Activated naive CD4-positive, alpha-beta T cell treated with anti-CD3 and anti-CD28 coated beads for 36 hours (primary cell): ENCODE measurements around the gene VWA3A. TPM values are rescaled to one million over a fixed set of nuclear protein-coding genes. Genes with fewer than 3 reads are reported as not detected.
"Not testable (repeated sequence)": the region's sequence is repeated elsewhere in the genome, so short reads cannot be mapped to it uniquely, and the experiment has no call there.

Experiments
- CTCF ChIA-PET: fragments of 350-600 bp; sonication (Branson Sonifier 250); formaldehyde crosslinking; loops from one replicate; lab custom pipeline; 2021; ENCODE audit warnings: antibody characterized with exemption; lab: Charles Lee
- DNase-seq: peaks from one replicate; pipeline ENCODE4 v3.0.0-alpha.2; 2020
- H3K27ac Mint-ChIP-seq: one replicate; pipeline ENCODE4 v1.8.0; 2021; ENCODE audit warnings: mild to moderate bottlenecking, mixed read lengths
- H3K27me3 Mint-ChIP-seq: one replicate; pipeline ENCODE4 v1.8.0; 2021; ENCODE audit warnings: low read depth, mixed read lengths
- H3K36me3 Mint-ChIP-seq: one replicate; pipeline ENCODE4 v1.8.0; 2021; ENCODE audit warnings: low read depth, mixed read lengths
- H3K4me1 Mint-ChIP-seq: one replicate; pipeline ENCODE4 v1.8.0; 2021; ENCODE audit warnings: low read depth, mixed read lengths
- H3K4me3 Mint-ChIP-seq: one replicate; pipeline ENCODE4 v1.8.0; 2021; ENCODE audit warnings: mild to moderate bottlenecking, moderate library complexity, mixed read lengths
- H3K9me3 Mint-ChIP-seq: one replicate; pipeline ENCODE4 v1.8.0; 2021; ENCODE audit warnings: mixed read lengths
- intact Hi-C: fragments of 100-400 bp; cut with micrococcal nuclease; formaldehyde crosslinking; loops from one replicate; pipeline ENCODE4 v1.15.1; 2023
- total RNA-seq, 2 experiments: library from RNA; stranded (reverse); gene quantifications; one replicate each; pipeline ENCODE4 v1.2.3, GENCODE V29; 2021

The VWA3A gene, protein sequence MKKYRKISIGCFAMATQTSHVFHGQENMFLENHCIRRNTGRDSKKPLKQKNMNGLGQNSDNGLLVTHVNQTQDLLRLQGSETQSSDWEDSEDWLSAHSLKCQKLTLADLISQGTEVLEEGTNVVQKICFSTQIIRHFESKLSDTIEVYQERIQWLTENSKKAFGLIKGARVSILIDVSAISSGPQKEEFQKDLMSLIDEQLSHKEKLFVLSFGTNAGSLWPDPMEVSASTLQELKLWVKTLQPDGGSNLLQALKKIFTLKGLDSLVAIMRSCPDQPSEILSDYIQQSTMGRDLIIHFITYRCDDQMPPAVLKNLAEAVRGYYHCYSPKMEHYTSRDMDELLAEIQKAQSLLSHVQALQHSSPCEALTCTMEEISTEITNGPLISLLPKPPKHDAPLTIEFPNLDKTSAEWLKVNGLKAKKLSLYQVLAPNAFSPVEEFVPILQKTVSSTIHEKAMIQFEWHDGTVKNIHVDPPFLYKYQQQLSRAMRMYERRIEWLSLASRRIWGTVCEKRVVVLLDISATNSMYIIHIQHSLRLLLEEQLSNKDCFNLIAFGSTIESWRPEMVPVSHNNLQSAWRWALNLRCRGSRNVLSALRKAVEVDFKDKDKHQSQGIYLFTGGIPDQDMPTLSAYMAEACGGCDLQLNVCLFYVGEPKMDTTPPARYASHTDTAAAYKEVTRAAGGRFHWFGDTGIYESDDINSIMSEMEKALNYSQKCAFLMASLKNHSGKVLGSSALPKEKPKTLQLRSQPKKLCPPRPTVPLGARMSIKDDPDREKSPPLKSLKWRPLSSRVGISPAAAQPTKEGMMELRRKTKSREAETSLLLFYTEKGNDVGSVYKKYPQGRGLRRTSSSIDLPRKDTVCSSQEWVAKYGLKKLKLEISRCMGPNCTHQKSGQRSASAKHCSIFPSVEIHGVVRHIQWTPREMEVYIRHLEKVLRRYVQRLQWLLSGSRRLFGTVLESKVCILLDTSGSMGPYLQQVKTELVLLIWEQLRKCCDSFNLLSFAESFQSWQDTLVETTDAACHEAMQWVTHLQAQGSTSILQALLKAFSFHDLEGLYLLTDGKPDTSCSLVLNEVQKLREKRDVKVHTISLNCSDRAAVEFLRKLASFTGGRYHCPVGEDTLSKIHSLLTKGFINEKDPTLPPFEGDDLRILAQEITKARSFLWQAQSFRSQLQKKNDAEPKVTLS
- total RNA-seq, result not detected

DNA sequence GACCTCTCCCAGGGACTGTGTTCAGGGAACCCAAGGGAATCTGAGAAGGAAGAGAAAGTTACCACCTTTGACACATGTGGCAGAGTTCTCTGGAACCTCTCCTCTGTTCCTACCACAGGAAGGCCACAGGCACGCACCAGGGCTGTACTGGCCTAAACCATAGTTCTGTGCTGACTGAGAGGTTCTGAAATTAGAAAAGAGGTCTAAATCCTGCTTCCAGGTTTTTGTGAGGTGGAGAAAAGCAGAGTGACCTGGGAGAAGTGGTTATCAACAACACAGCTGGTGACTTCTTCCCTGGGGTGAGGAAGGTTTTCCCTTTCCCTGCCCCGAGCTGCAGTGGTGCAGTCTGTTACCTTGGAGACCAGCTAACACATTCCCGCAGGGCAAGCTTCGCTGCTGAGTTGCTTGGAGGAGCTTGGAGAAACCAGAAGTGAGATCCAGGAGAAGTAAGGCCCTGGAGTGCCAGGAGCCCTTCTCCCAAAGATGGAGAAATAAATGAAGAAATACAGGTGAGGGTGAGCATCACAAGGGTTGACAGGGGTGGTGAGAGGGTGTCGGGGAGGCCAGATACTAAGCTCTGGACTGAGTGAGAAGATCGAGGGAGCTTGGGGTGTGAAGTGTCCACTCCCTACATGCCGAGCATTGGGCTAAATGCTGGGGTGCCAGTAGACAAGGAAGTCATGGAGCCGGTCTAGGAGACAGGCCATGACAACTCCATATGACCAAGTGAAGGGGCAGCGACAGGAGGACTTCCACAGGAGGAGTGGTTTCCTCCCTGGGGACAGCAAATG, at the start of gene VWA3A:
Gene VWA3A (plus strand): TSS at position 399 of the 791 bp plus-strand sequence. CDS start 97 bp downstream, at position 496.
- Mint-ChIP-seq H3K27ac (no peak within 1 kb of the TSS), H3K27me3 (peaks cover 2% of the 10 kb centered on the region), H3K36me3 (no peaks in the 10 kb centered on the region), H3K9me3 (no peaks in the 10 kb centered on the region), H3K4me3 (no peak within 1 kb of the TSS), H3K4me1 (no peaks in the 10 kb centered on the region)
- intact Hi-C loops, result no loop called here
- CTCF ChIA-PET, result interaction anchor here (1.2 to 1.8 kb wide), 3 partner anchors 15 to 96 kb away, joined by 3 to 4 read pairs (median 3); no protein-coding TSS in a partner anchor
- no peak for DNase-seq

DNA sequence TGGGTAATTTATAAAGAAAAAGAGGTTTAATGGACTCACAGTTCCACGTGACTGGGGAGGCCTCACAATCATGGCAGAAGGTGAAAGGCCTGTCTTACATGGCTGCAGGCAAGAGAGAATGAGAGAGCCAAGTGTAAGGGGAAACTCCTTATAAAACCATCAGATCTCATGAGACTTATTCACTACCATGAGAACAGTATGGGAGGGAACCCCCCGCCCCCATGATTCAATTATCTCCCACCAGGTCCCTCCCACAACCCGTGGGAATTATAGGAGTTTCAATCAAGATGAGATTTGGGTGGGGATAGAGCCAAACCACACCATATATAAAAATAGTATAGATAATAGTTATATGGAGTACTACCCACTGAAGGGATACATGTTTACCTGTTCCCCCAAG, 48.5 kb upstream of the VWA3A start:
- H3K9me3 Mint-ChIP-seq, H3K27ac Mint-ChIP-seq, H3K4me3 Mint-ChIP-seq, DNase-seq, H3K36me3 Mint-ChIP-seq, intact Hi-C loops, H3K27me3 Mint-ChIP-seq, CTCF ChIA-PET, H3K4me1 Mint-ChIP-seq: not testable (repeated sequence)

DNA sequence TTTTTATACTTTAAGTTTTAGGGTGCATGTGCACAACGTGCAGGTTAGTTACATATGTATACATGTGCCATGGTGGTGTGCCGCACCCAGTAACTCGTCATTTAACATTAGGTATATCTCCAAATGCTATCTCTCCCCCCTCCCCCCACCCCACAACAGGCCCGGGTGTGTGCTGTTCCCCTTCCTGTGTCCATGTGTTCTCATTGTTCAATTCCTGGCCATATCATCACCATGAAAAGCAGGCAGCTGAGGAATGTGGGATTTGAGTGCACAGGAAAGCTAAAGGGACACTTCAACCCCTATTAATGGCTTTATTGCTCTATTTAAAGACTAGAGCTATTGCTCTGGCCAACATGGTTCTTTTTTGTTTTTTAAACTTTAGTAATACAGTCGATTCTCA, 46.5 kb upstream of the VWA3A start:
- H3K27ac Mint-ChIP-seq, H3K9me3 Mint-ChIP-seq, H3K27me3 Mint-ChIP-seq, intact Hi-C loops, H3K4me1 Mint-ChIP-seq, DNase-seq, H3K36me3 Mint-ChIP-seq, H3K4me3 Mint-ChIP-seq, CTCF ChIA-PET: not testable (repeated sequence)

DNA sequence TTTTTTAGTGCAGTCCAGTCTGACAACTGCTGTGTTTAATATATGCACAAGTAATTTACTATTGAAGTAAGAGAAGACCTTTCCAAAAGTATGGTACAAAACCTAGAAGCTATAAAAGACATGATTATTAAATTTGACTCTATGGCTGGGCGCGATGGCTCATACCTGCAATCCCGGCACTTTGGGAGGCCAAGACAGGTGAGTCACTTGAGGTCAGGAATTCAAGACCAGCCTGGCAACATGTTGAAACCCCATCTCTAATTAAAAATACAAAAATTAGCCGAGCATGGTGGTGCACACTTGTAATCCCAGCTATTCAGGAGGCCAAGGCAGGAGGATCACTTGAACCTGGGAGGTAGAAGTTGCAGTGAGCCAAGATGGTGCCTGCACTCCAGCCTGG, 41.4 kb upstream of the VWA3A start:
- CTCF ChIA-PET, result interaction anchor here (0.7 to 2.7 kb wide), 2 partner anchors 27 to 1221 kb away, joined by 4 to 10 read pairs; no protein-coding TSS in a partner anchor
- Mint-ChIP-seq H3K4me1 (peaks cover 26% of the 10 kb centered on the region), H3K36me3 (peaks cover 1% of the 10 kb centered on the region), H3K27ac (no peak overlapping the region), H3K9me3 (no peaks in the 10 kb centered on the region), H3K4me3 (no peak overlapping the region), H3K27me3 (no peaks in the 10 kb centered on the region)
- intact Hi-C loops, result no loop called here
- no peak for DNase-seq

DNA sequence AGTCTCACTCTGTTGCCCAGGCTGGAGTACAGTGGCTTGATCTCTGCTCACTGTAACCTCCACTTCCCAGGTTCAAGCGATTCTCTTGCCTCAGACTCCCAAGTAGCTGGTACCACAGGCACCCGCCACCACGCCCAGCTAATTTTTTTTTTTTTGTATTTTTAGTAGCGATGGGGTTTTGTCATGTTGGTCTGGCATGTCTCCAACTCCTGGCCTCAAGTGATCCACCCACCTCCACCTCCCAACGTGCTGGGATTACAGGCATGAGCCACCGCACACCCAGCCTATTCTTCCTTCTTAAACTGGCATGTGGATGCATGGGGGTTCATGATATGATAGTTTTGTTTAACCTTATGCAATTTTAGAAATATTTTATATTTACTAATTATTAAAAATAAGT, 39.4 kb upstream of the VWA3A start:
- DNase-seq, result no peak
- no peaks in the 10 kb centered on the region for H3K27me3 Mint-ChIP-seq
- CTCF ChIA-PET, result interaction anchor here (1.5 kb wide), 1 partner anchor 25 kb away, joined by 3 read pairs; no protein-coding TSS in a partner anchor
- H3K9me3 Mint-ChIP-seq, result no peaks in the 10 kb centered on the region
- H3K36me3 Mint-ChIP-seq, result peaks cover 4% of the 10 kb centered on the region
- no peak overlapping the region for H3K4me3 Mint-ChIP-seq
- no peak overlapping the region for H3K27ac Mint-ChIP-seq
- intact Hi-C loops, result no loop called here
- H3K4me1 Mint-ChIP-seq, result peaks cover 26% of the 10 kb centered on the region

DNA sequence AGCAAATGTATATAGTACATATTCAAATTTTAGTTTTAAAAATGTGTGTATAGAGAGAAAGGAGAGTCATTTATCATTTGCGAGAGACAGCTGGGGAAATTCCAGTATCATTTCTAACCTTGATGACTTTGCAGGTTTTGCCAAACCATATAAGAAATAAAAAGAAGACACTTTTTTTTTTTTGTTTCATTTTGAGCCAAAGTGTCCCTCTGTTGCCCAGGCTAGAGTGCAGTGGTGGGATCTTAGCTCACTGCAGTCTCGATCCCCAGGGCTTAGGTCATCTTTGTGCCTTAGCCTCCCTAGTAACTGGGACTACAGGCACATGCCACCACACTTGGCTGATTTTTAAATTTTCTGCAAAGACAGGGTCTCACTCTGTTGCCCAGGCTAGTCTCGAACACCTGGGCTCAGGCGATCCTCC, 38.4 kb upstream of the VWA3A start:
- peaks cover 1% of the 10 kb centered on the region for H3K9me3 Mint-ChIP-seq
- CTCF ChIA-PET, result interaction anchor here (0.6 to 1.5 kb wide), 2 partner anchors 24 to 132 kb away, joined by 3 to 4 read pairs; no protein-coding TSS in a partner anchor
- no peak overlapping the region for H3K27ac Mint-ChIP-seq
- peaks cover 9% of the 10 kb centered on the region for H3K36me3 Mint-ChIP-seq
- no peaks in the 10 kb centered on the region for H3K27me3 Mint-ChIP-seq
- peaks cover 32% of the 10 kb centered on the region for H3K4me1 Mint-ChIP-seq
- no peak overlapping the region for H3K4me3 Mint-ChIP-seq
- intact Hi-C loops, result no loop called here
- DNase-seq, result peak; percentile 17

DNA sequence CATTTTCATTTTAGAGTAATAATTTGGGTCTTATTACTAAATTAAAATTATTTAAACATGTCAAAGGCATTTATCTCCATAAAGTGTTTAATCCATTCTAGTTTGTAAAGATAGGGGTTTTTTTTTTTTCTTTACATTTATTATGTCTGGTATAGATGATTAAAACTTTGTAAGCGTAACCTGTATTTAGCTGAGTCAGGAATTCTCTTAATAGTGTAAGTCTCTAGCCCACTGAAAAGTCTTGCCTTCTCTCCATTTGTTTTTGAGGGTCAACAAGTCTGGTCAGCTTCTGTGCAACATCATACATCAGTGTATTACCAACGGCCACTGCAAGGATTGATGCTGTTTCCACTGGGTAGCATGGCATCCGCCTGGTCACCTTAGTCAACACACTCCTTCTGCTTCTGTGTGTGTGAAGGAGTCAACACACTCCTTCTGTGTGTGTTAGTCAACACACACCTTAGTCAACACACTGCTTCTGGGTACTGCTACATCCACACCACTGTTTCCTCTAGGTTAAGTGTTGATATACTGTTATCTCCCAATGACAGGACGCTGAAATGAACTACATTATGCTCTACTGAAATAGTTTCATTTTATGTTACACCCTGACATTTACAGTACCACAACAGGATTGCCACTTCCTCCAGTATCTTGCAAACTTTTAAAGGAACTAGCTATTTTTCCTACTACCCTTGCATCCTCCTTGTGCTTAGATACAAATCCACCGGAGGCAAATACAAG, 37.3 kb upstream of the VWA3A start:
- intact Hi-C loops, result no loop called here
- DNase-seq, result peak; percentile 17
- no peaks in the 10 kb centered on the region for H3K27me3 Mint-ChIP-seq
- H3K27ac Mint-ChIP-seq, result no peak overlapping the region
- peaks cover 12% of the 10 kb centered on the region for H3K36me3 Mint-ChIP-seq
- peaks cover 42% of the 10 kb centered on the region for H3K4me1 Mint-ChIP-seq
- peaks cover 1% of the 10 kb centered on the region for H3K9me3 Mint-ChIP-seq
- CTCF ChIA-PET, result interaction anchor here (1.3 to 2.9 kb wide), 2 partner anchors 23 to 53 kb away, joined by 3 to 10 read pairs; no protein-coding TSS in a partner anchor
- no peak overlapping the region for H3K4me3 Mint-ChIP-seq

DNA sequence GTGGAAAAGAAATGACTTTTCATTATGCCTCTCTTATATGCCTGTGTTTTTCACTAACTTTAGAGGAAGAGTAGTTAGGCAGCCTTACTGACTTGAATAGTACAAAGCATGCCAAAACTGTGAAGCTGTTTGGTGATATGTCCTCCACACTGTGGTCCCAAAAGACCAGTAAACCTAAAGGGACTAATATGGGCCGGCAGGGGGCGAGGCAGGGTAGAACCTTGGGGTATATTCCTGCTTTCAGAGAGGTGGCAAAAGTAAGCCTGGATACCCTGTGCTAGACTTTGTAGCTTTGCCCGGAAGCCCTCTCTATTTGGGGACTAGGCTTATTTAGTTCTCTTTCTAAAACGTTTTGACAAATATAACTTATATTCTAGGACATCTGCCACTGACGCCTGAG, 36.5 kb upstream of the VWA3A start:
- Mint-ChIP-seq H3K9me3 (peaks cover 1% of the 10 kb centered on the region), H3K27me3 (no peaks in the 10 kb centered on the region), H3K27ac (no peak overlapping the region), H3K4me3 (no peak overlapping the region), H3K36me3 (peaks cover 12% of the 10 kb centered on the region), H3K4me1 (peaks cover 50% of the 10 kb centered on the region)
- intact Hi-C loops, result no loop called here
- CTCF ChIA-PET, result interaction anchor here (0.8 to 2.9 kb wide), 3 partner anchors 22 to 54 kb away, joined by 3 to 10 read pairs (median 5); no protein-coding TSS in a partner anchor
- no peak for DNase-seq

DNA sequence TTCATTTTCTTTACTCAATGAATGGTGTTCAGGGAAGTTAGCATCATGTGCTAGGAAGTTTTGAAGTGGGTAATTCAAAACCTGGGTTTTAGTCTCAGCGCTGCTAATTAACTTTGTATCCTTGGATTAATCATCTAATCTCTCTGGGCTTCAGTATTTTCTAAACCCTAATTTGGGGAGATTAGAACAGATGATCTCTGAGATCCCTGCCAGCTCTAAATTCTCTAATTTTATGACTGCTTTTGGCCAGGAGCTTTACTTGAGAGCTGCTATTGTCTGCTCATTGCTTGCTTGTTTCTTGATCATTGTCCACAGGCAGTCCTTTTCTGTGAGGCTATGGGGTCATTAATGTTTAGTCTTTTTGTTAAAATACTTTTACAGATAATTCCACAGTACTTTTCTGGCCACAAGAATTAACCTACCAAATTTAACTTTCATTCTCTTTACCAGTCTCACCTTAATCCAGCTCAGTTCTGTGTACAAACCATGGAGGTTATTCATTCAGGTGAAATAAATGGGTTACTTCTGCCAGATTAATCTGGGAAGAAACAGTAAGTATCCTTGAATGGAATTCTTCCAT, 28.4 kb upstream of the VWA3A start:
- no peaks in the 10 kb centered on the region for H3K27me3 Mint-ChIP-seq
- intact Hi-C loops, result no loop called here
- peaks cover 9% of the 10 kb centered on the region for H3K9me3 Mint-ChIP-seq
- no peak overlapping the region for H3K4me3 Mint-ChIP-seq
- CTCF ChIA-PET, result no interaction called here
- DNase-seq, result no peak
- peaks cover 21% of the 10 kb centered on the region for H3K4me1 Mint-ChIP-seq
- peaks cover 17% of the 10 kb centered on the region for H3K36me3 Mint-ChIP-seq
- no peak overlapping the region for H3K27ac Mint-ChIP-seq

DNA sequence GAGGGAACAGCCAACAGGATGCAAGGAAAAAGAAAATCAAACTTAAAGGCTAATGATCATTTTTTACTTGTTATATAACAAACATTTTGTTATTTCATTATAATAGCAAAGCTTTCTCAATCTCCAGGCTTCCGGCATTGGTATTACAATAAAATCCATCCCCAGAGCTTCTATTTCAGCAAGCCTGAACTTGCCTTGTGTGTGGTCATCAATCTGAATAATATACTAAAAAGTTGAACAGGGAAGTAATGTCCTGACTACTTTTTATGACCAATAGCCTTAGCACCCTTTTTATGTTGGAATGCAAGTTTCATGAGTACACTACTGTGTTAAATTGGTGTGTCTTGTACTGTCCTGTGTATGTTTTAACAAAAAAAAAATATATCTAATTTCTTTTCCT, 27.1 kb upstream of the VWA3A start:
- intact Hi-C loops, result no loop called here
- Mint-ChIP-seq H3K4me3 (no peak overlapping the region), H3K9me3 (peaks cover 9% of the 10 kb centered on the region), H3K27ac (no peak overlapping the region), H3K4me1 (peaks cover 8% of the 10 kb centered on the region), H3K36me3 (peaks cover 13% of the 10 kb centered on the region), H3K27me3 (no peaks in the 10 kb centered on the region)
- DNase-seq, result no peak
- CTCF ChIA-PET, result interaction anchor here (1.0 to 3.1 kb wide), 2 partner anchors 12 to 408 kb away, joined by 3 to 22 read pairs; no protein-coding TSS in a partner anchor
